ENCODE data around the gene HTT. TPM values are rescaled to one million over a fixed set of nuclear protein-coding genes. Genes with fewer than 3 reads are reported as not detected.
A peak's percentile ranks its signal among the peaks of the same experiment; 100 is the strongest.

The HTT gene
- total RNA-seq, 1 experiment from 2014 or later = 18.4 TPM

DNA sequence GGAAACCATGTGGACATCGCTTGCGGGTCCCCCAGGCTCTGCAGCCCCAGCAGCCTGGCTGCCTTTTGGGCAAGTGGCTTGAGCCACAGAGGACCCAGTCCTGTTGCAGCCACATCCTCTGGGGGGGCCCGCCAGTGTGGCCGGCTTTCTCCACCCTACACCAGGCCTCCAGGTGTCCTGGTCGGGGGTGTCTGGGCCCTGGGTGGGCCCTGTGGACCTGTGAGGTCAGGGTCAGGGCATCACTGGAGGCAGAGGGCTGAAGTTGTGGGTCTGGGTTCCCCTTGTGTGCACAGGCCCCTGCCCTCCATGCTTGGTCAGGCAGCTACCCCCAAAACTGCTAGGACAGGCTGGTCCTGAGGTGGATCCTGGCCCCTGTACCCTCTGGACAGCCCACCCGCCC is 171.2 kb downstream of the HTT start:
- H3K27ac ChIP-seq (ENCODE audit: low read length) = no peak overlapping the region
- ChIA-PET CTCF (no interaction called here), POLR2A (ENCODE audit: unreplicated experiment) (no interaction called here)
- H3F3A ChIP-seq (ENCODE audit: low read length, unreplicated experiment) = no peaks in the 10 kb centered on the region
- no peak for DNase-seq
- TF ChIP-seq EZH2phosphoT487 (IDR thresholded peaks at IDR 0.05; ENCODE audit: borderline replicate concordance, low read length) = no peak
- TF ChIP-seq, protein P1, sequence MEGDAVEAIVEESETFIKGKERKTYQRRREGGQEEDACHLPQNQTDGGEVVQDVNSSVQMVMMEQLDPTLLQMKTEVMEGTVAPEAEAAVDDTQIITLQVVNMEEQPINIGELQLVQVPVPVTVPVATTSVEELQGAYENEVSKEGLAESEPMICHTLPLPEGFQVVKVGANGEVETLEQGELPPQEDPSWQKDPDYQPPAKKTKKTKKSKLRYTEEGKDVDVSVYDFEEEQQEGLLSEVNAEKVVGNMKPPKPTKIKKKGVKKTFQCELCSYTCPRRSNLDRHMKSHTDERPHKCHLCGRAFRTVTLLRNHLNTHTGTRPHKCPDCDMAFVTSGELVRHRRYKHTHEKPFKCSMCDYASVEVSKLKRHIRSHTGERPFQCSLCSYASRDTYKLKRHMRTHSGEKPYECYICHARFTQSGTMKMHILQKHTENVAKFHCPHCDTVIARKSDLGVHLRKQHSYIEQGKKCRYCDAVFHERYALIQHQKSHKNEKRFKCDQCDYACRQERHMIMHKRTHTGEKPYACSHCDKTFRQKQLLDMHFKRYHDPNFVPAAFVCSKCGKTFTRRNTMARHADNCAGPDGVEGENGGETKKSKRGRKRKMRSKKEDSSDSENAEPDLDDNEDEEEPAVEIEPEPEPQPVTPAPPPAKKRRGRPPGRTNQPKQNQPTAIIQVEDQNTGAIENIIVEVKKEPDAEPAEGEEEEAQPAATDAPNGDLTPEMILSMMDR (conservative IDR thresholded peaks at IDR 0.05; ENCODE audit: low read depth, low read length) = no peak
- no peak for TF ChIP-seq EZH2 (IDR thresholded peaks at IDR 0.05; ENCODE audit: low read length, unreplicated experiment)
- no peak overlapping the region for H2AFZ ChIP-seq (ENCODE audit: low read length)
- no peaks in the 10 kb centered on the region for H3K27me3 ChIP-seq (ENCODE audit: low read length)
- H3K9ac ChIP-seq (ENCODE audit: low read length) = no peak overlapping the region
- intact Hi-C loops (cut with micrococcal nuclease) = no loop called here
- no peaks in the 10 kb centered on the region for H3K79me2 ChIP-seq (ENCODE audit: low read length)
- BruUV-seq (replicated peaks) = no TSS peak
- H3K9me3 ChIP-seq (ENCODE audit: low read length) = no peaks in the 10 kb centered on the region
- no peaks in the 10 kb centered on the region for H4K20me1 ChIP-seq (ENCODE audit: low read length)
- H3K4me2 ChIP-seq (ENCODE audit: low read length) = no peak overlapping the region
- H3K9me2 ChIP-seq (replicated peaks; ENCODE audit: low read length) = no peaks in the 10 kb centered on the region
- no peaks in the 10 kb centered on the region for H3K4me1 ChIP-seq (ENCODE audit: insufficient read depth, low read length)
- no peak for ATAC-seq
- H3K36me3 ChIP-seq (ENCODE audit: low read depth, low read length) = no peaks in the 10 kb centered on the region
- H3K4me3 ChIP-seq (ENCODE audit: low read length) = no peak overlapping the region

DNA sequence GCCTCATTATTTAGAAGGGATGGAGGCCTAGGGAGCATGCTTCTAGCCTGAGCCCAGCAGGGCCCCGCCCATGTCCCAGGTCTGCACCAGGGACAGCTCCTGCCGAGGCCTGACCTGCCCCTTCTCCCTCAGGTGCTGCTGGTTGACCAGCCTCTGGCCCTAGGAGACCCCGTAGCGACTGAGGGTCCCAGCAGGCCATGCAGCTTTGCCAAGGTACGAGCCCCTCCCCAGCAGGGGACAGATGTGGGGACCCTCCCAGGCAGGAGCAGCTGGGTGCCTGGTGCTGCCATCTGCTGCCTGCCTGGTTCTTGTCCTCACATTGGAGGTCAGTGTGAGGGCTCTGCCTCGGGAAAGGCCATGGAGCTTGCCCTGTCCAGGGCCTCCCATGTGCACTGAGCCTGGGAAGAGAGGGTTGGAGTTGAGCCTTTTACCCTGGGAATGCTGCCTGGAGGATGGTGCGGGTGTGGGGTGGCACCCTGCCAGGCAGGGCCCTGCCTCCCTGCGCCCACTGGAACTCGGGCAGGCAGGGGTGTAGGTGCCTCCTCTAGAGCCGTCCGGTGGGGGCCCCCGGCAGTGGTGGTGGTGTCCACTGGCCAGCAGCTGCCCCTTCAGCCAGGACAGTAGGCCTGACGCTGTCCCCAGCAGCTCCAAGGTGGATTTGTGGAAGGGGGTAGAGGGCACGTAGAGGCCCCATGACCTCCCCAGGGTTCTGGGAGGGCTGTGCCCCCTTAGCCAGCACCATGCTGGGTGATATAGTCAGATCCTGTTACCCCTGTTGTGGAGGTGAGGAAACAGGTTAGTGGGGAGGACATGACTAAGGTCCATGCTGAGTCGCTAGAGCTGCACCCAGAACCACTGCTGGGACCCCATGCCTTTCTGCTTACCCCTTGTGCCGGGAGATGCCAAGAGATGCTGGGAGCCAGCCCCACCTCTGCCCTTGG is 172.2 kb downstream of the HTT start:
- DNase-seq (no peak), ATAC-seq (peak; percentile 35; the same call in 1 of the 2 replicates)
- no peak overlapping the region for H3K9ac ChIP-seq (ENCODE audit: low read length)
- H3K4me1 ChIP-seq (ENCODE audit: insufficient read depth, low read length) = no peaks in the 10 kb centered on the region
- intact Hi-C loops (cut with micrococcal nuclease) = no loop called here
- H3K36me3 ChIP-seq (ENCODE audit: low read depth, low read length) = no peaks in the 10 kb centered on the region
- ChIA-PET CTCF (interaction anchor here (0.6 kb wide), 1 partner anchor 44 kb away, joined by 4 read pairs; no protein-coding TSS in a partner anchor), POLR2A (ENCODE audit: unreplicated experiment) (no interaction called here)
- BruUV-seq (replicated peaks) = no TSS peak
- H3K4me2 ChIP-seq (ENCODE audit: low read length) = no peak overlapping the region
- no peak overlapping the region for H3K4me3 ChIP-seq (ENCODE audit: low read length)
- H3K27ac ChIP-seq (ENCODE audit: low read length) = no peak overlapping the region
- no peak overlapping the region for H2AFZ ChIP-seq (ENCODE audit: low read length)
- TF ChIP-seq EZH2phosphoT487 (IDR thresholded peaks at IDR 0.05; ENCODE audit: borderline replicate concordance, low read length) (no peak), EZH2 (IDR thresholded peaks at IDR 0.05; ENCODE audit: low read length, unreplicated experiment) (no peak)
- TF ChIP-seq, protein P1 (conservative IDR thresholded peaks at IDR 0.05; ENCODE audit: low read depth, low read length) = 0 out of 2 replicates have a peak, but pooled peaks have one; percentile 17
- H3K9me3 ChIP-seq (ENCODE audit: low read length) = no peaks in the 10 kb centered on the region
- no peaks in the 10 kb centered on the region for H3K79me2 ChIP-seq (ENCODE audit: low read length)
- H4K20me1 ChIP-seq (ENCODE audit: low read length) = no peaks in the 10 kb centered on the region
- no peaks in the 10 kb centered on the region for H3K27me3 ChIP-seq (ENCODE audit: low read length)
- no peaks in the 10 kb centered on the region for H3K9me2 ChIP-seq (replicated peaks; ENCODE audit: low read length)
- no peaks in the 10 kb centered on the region for H3F3A ChIP-seq (ENCODE audit: low read length, unreplicated experiment)
